Astrocyte (in vitro differentiated cells and primary cell): ENCODE results near the gene FAM107B. TPM values are rescaled to one million over a fixed set of nuclear protein-coding genes. Genes with fewer than 3 reads are reported as not detected.

ENCODE experiments used
- DNase-seq: peaks from one replicate; pipeline ENCODE4 v3.0.0-alpha.2; 2010; ENCODE audit warnings: low read depth
- FAIRE-seq: peaks from 2 replicates; lab custom pipeline; 2011; peaks lifted over from hg19 to GRCh38; lab: Jason Lieb, UNC
- H2AFZ ChIP-seq: 2 replicates; pipeline ENCODE4 v1.6.0; 2012; ENCODE audit warnings: low read depth, low read length, inconsistent platforms
- H3K27ac ChIP-seq: 2 replicates; pipeline ENCODE4 v1.5.1; 2011; ENCODE audit warnings: low read depth, low read length, inconsistent platforms
- H3K27me3 ChIP-seq: 2 replicates; pipeline ENCODE4 v1.6.0; 2011; ENCODE audit warnings: low read length, inconsistent platforms; ENCODE audit not compliant: insufficient read depth
- H3K36me3 ChIP-seq: 2 replicates; pipeline ENCODE4 v1.5.1; 2011; ENCODE audit warnings: low read length, inconsistent platforms; ENCODE audit not compliant: insufficient read depth
- H3K4me1 ChIP-seq: 2 replicates; pipeline ENCODE4 v1.5.1; 2011; ENCODE audit warnings: low read length, inconsistent platforms; ENCODE audit not compliant: insufficient read depth
- H3K4me2 ChIP-seq: 2 replicates; pipeline ENCODE4 v1.6.0; 2012; ENCODE audit warnings: low read length, inconsistent platforms
- H3K4me3 ChIP-seq: 2 replicates; pipeline ENCODE4 v1.5.1; 2011; ENCODE audit warnings: low read depth, mild to moderate bottlenecking, low read length, inconsistent platforms; ENCODE audit not compliant: insufficient read depth
- H3K79me2 ChIP-seq: 2 replicates; pipeline ENCODE4 v1.6.0; 2012; ENCODE audit warnings: mild to moderate bottlenecking, low read length, inconsistent platforms; ENCODE audit not compliant: insufficient read depth
- H3K9ac ChIP-seq: 2 replicates; pipeline ENCODE4 v1.6.0; 2012; ENCODE audit warnings: mild to moderate bottlenecking, low read length, inconsistent platforms
- H3K9me3 ChIP-seq: 2 replicates; pipeline ENCODE4 v1.5.1; 2012; ENCODE audit warnings: low read depth, mild to moderate bottlenecking, low read length, inconsistent platforms; ENCODE audit not compliant: insufficient read depth
- H4K20me1 ChIP-seq: 2 replicates; pipeline ENCODE4 v1.6.0; 2012; ENCODE audit warnings: low read length, inconsistent platforms; ENCODE audit not compliant: insufficient read depth
- H3K27ac Mint-ChIP-seq: one replicate; pipeline ENCODE4 v1.8.0; 2021; ENCODE audit warnings: mild to moderate bottlenecking, mixed read lengths; ENCODE audit not compliant: unreplicated experiment
- H3K27me3 Mint-ChIP-seq: one replicate; pipeline ENCODE4 v1.8.0; 2021; ENCODE audit warnings: low read depth, mixed read lengths; ENCODE audit not compliant: unreplicated experiment
- H3K36me3 Mint-ChIP-seq: one replicate; pipeline ENCODE4 v1.8.0; 2021; ENCODE audit warnings: low read depth, mixed read lengths; ENCODE audit not compliant: unreplicated experiment
- H3K4me1 Mint-ChIP-seq: one replicate; pipeline ENCODE4 v1.8.0; 2021; ENCODE audit warnings: low read depth, mixed read lengths; ENCODE audit not compliant: unreplicated experiment
- H3K4me3 Mint-ChIP-seq: one replicate; pipeline ENCODE4 v1.8.0; 2021; ENCODE audit warnings: mild to moderate bottlenecking, moderate library complexity, mixed read lengths; ENCODE audit not compliant: unreplicated experiment
- H3K9me3 Mint-ChIP-seq: one replicate; pipeline ENCODE4 v1.8.0; 2021; ENCODE audit warnings: mild to moderate bottlenecking, mixed read lengths; ENCODE audit not compliant: unreplicated experiment
- CTCF ChIP-seq: IDR thresholded peaks from 2 replicates; pipeline ENCODE4 v1.5.1; 2011; ENCODE audit warnings: low read depth, mild to moderate bottlenecking, inconsistent platforms, low read length, moderate library complexity; ENCODE audit not compliant: insufficient read depth
- EZH2 ChIP-seq: IDR thresholded peaks from 2 replicates; pipeline ENCODE4 v1.6.1; 2012; ENCODE audit warnings: mild to moderate bottlenecking, low read length, inconsistent platforms; ENCODE audit not compliant: insufficient read depth
- total RNA-seq: library from RNA; stranded (reverse); gene quantifications from 2 replicates; pipeline ENCODE4 v1.2.1, GENCODE V29; 2021

FAM107B gene
- total RNA-seq, 1 donor from 2014 or later, result 36.0 TPM

- no peak for DNase-seq
- Mint-ChIP-seq H3K4me1 (peaks cover 6% of the 10 kb centered on the region), H3K27ac (no peak overlapping the region), H3K36me3 (peaks cover 25% of the 10 kb centered on the region), H3K27me3 (peaks cover 2% of the 10 kb centered on the region), H3K4me3 (no peak overlapping the region), H3K9me3 (no peaks in the 10 kb centered on the region)
- Histone ChIP-seq H4K20me1 (peaks cover 5% of the 10 kb centered on the region), H3K79me2 (peaks cover 15% of the 10 kb centered on the region), H3K4me2 (no peak overlapping the region), H3K9ac (no peak overlapping the region), H3K4me3 (no peak overlapping the region), H3K27ac (no peak overlapping the region), H3K27me3 (no peaks in the 10 kb centered on the region), H2AFZ (no peak overlapping the region), H3K4me1 (peaks cover 5% of the 10 kb centered on the region), H3K36me3 (no peaks in the 10 kb centered on the region), H3K9me3 (no peaks in the 10 kb centered on the region)
- TF ChIP-seq CTCF (no peak), EZH2 (no peak)
- FAIRE-seq, result no peak
These were observed 235.5 kb downstream of the FAM107B start for GRCh38 chr10:14539176-14539575.

DNA sequence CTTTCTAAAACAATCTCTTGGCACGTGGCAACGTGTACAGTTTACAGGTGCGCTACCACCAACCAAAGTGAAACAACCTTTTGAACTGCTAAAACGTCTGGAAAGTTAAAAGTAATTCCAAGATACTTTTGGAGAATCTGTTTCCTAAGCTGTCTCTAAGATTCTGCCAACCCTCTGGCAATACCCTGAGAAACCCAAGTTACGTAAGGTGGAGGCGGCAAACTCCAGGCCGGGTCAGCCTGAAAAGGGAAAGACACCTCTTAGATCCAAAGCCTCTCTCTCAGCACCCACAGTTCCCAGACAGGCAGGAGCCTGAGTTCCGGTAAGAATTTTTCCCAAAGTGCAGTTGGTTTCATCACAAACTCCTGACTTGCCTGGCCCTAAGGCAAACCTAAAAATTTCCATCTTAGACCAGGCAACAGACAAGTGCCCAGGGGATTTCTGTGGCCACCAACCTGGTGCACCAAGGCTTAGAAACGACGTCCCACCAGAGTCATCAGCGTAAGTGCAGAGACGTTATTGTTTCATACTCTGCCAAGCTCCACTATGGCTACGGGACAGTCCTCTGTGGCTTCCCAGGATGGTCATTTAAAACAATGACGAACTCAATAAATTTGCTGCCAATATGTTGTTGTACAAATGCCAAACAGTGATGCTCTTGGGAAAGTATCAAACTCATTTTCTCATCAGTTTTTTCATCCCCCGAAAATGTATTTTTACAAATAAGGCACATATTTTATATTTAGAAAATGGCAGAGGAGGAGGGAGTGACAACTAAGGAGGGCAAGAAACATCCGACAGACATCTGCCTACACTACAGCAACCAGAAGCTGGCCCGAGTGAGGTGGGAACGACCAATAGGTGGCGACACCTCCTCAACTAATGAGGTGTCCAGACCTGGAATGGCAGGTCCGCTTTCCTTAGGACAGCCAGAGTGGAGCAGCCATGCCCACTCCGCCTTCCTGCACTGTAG lies 238.2 kb downstream of the FAM107B start:
- no peaks in the 10 kb centered on the region for H3K36me3 ChIP-seq
- no peak overlapping the region for H2AFZ ChIP-seq
- H3K79me2 ChIP-seq, result peaks cover 3% of the 10 kb centered on the region
- Mint-ChIP-seq H3K4me3 (no peak overlapping the region), H3K9me3 (no peaks in the 10 kb centered on the region), H3K27ac (no peak overlapping the region), H3K36me3 (peaks cover 24% of the 10 kb centered on the region), H3K4me1 (peaks cover 21% of the 10 kb centered on the region), H3K27me3 (peaks cover 2% of the 10 kb centered on the region)
- H3K27ac ChIP-seq, result no peak overlapping the region
- H3K4me1 ChIP-seq, result peaks cover 11% of the 10 kb centered on the region
- TF ChIP-seq EZH2, result no peak
- peak; percentile 48 for TF ChIP-seq CTCF
- FAIRE-seq (no peak), DNase-seq (no peak)
- no peaks in the 10 kb centered on the region for H3K27me3 ChIP-seq
- peaks cover 10% of the 10 kb centered on the region for H4K20me1 ChIP-seq
- H3K4me3 ChIP-seq, result no peak overlapping the region
- H3K4me2 ChIP-seq, result no peak overlapping the region
- H3K9ac ChIP-seq, result no peak overlapping the region
- H3K9me3 ChIP-seq, result no peaks in the 10 kb centered on the region
